Natural killer cell (primary cell): ENCODE measurements around the gene PRKN. TPM values are rescaled to one million over a fixed set of nuclear protein-coding genes. Genes with fewer than 3 reads are reported as not detected.

Experiments used
- ATAC-seq, 3 donors: fragments of 150-1000 bp in 2 of 3; fragments of 200-7000 bp in 1 of 3; cut with Tn5 transposase; 1 replicate in 1 of 3; 2 replicates in 2 of 3; pipeline ENCODE4 v1.10.0; 2021; ENCODE audit warnings: mild to moderate bottlenecking in 2 of 3, moderate library complexity in 2 of 3
- DNase-seq, 2 donors: peaks; one replicate each; pipeline versions ENCODE4 v3.0.0 to v3.0.0-alpha.2; 2013 to 2021; ENCODE audit warnings: mixed read lengths in 1 of 2
- H3K27ac ChIP-seq: one replicate; pipeline ENCODE4 v1.5.1; 2013; ENCODE audit warnings: mild to moderate bottlenecking, low read length
- H3K27me3 ChIP-seq: one replicate; pipeline ENCODE4 v1.6.1; 2013; ENCODE audit warnings: low read length; ENCODE audit not compliant: control insufficient read depth, insufficient read depth
- H3K36me3 ChIP-seq: one replicate; pipeline ENCODE4 v1.6.1; 2013; ENCODE audit warnings: low read length; ENCODE audit not compliant: control insufficient read depth, insufficient read depth
- H3K4me1 ChIP-seq: one replicate; pipeline ENCODE4 v1.6.1; 2013; ENCODE audit warnings: low read length; ENCODE audit not compliant: control insufficient read depth, insufficient read depth
- H3K4me3 ChIP-seq: one replicate; pipeline ENCODE4 v1.5.1; 2013; ENCODE audit warnings: low read length
- H3K9me3 ChIP-seq: one replicate; pipeline ENCODE4 v1.6.1; 2013; ENCODE audit warnings: low read length; ENCODE audit not compliant: control insufficient read depth, insufficient read depth
- H3K27ac Mint-ChIP-seq, 2 donors: one replicate each; pipeline ENCODE4 v1.8.0; 2022; ENCODE audit warnings: mild to moderate bottlenecking in 2 of 2, mixed read lengths in 2 of 2, moderate library complexity in 1 of 2
- H3K27me3 Mint-ChIP-seq, 2 donors: one replicate each; pipeline ENCODE4 v1.8.0; 2022; ENCODE audit warnings: low read depth in 2 of 2, mixed read lengths in 2 of 2
- H3K36me3 Mint-ChIP-seq: one replicate; pipeline ENCODE4 v1.8.0; 2022; ENCODE audit warnings: mixed read lengths
- H3K4me1 Mint-ChIP-seq, 2 donors: one replicate each; pipeline ENCODE4 v1.8.0; 2022; ENCODE audit warnings: mixed read lengths in 2 of 2
- H3K4me3 Mint-ChIP-seq: one replicate; pipeline ENCODE4 v1.8.0; 2022; ENCODE audit warnings: mild to moderate bottlenecking, moderate library complexity, mixed read lengths
- H3K9me3 Mint-ChIP-seq, 2 donors: one replicate each; pipeline ENCODE4 v1.8.0; 2022; ENCODE audit warnings: mixed read lengths in 2 of 2
- CTCF ChIP-seq: fragments of 200-600 bp; IDR thresholded peaks from one replicate; pipeline ENCODE4 v1.8.0; 2022; ENCODE audit warnings: antibody characterized with exemption
- WGBS: methylation state at CpG from one replicate; pipeline ENCODE4 v1.1.7; 2013; ENCODE audit warnings: missing lambda C conversion rate; ENCODE audit not compliant: insufficient coverage; 5-methylcytosine and 5-hydroxymethylcytosine counted together
- intact Hi-C: fragments of 100-400 bp; cut with micrococcal nuclease; formaldehyde crosslinking; loops from one replicate; pipeline ENCODE4 v1.14.2; 2022
- total RNA-seq, 4 donors: library from RNA; stranded (reverse); fragments of 120-200 nt in 1 of 4; gene quantifications; one replicate each; pipeline versions ENCODE4 v1.2.3 to v1.2.4, GENCODE V29; 2013 to 2022

PRKN gene
- total RNA-seq, 3 donors from 2014 or later (not counting 1 experiment from before 2014, with no cell fraction given) = 1.4 to 1.9 (median 1.9) TPM

GRCh38 chr6:161439093-161439492, 1288.5 kb downstream of the PRKN start:
- Histone ChIP-seq H3K36me3 (no peaks in the 10 kb centered on the region), H3K27ac (no peak overlapping the region), H3K4me1 (no peaks in the 10 kb centered on the region), H3K9me3 (no peaks in the 10 kb centered on the region), H3K4me3 (no peak overlapping the region), H3K27me3 (no peaks in the 10 kb centered on the region)
- no peak for TF ChIP-seq CTCF
- 88% methylated on average over 12 of the region's 12 CpGs for WGBS
- H3K36me3 Mint-ChIP-seq = no peaks in the 10 kb centered on the region
- no peak for DNase-seq
- H3K27me3 Mint-ChIP-seq = peaks cover 12 to 20% of the 10 kb centered on the region in 2 donors
- ATAC-seq = no peak
- no peaks in the 10 kb centered on the region for H3K9me3 Mint-ChIP-seq
- intact Hi-C loops = no loop called here
- no peak overlapping the region for H3K27ac Mint-ChIP-seq
- no peaks in the 10 kb centered on the region for H3K4me1 Mint-ChIP-seq
- no peak overlapping the region for H3K4me3 Mint-ChIP-seq

DNA sequence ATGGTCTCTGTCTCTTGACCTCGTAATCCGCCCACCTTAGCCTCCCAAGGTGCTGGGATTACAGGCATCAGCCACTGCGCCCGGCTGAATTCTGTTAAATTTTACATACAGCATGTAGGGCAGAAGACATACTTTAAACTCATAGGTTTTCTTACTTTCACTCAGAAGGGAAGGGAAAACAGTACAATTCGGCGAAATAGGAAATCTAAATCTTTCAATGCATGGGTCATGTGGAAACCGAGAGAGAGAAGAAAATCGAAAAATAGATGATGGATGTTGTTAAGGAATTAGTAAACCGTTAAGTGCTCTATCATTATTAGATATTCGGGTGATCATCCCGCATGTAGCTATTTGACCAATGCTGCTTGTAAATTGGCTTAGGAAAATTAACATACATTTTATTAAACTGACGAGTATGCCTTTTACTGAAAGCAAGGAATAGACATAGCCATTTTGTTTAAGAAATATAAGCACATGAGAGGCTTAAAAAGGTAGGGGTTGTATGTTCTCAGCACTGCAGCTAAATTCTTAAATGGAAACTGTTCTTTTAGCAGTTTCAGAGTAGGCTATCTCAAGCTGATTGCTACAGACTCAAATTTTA, 1289.0 kb downstream of the PRKN start:
- DNase-seq = no peak
- no peaks in the 10 kb centered on the region for H3K9me3 Mint-ChIP-seq
- Histone ChIP-seq H3K27ac (no peak overlapping the region), H3K4me3 (no peak overlapping the region), H3K36me3 (no peaks in the 10 kb centered on the region), H3K9me3 (no peaks in the 10 kb centered on the region), H3K4me1 (no peaks in the 10 kb centered on the region), H3K27me3 (no peaks in the 10 kb centered on the region)
- peaks cover 10 to 20% of the 10 kb centered on the region in 2 donors for H3K27me3 Mint-ChIP-seq
- no peak overlapping the region for H3K4me3 Mint-ChIP-seq
- ATAC-seq = no peak
- no peaks in the 10 kb centered on the region for H3K36me3 Mint-ChIP-seq
- WGBS = 92% methylated on average over 9 of the region's 12 CpGs
- no peaks in the 10 kb centered on the region for H3K4me1 Mint-ChIP-seq
- intact Hi-C loops = no loop called here
- TF ChIP-seq CTCF = no peak
- no peak overlapping the region for H3K27ac Mint-ChIP-seq

DNA sequence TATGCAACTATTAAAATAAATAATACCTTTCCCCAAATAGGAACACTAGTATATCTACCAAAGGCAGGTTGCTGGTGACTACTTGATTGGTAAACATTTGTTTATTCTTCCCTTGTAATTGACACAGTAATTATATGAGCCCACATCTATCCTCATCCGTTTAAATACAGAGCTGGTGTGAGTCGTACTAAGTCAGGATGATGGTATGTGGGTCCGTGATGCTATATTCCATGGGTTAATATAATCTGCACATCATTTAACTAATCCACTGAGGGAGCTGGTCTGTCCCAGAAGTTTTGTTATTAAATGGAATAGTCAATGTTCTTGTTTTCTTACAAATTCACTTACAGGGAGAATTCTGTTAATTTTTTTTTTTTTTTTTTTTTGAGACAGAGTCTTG, 1289.7 kb downstream of the PRKN start:
- TF ChIP-seq CTCF = no peak
- peaks cover 10 to 20% of the 10 kb centered on the region in 2 donors for H3K27me3 Mint-ChIP-seq
- intact Hi-C loops = no loop called here

More for the DNA sequence above, 1289.7 kb downstream of the PRKN start:
- Histone ChIP-seq H3K4me3 (no peak overlapping the region), H3K27ac (no peak overlapping the region), H3K4me1 (no peaks in the 10 kb centered on the region), H3K27me3 (no peaks in the 10 kb centered on the region), H3K9me3 (no peaks in the 10 kb centered on the region), H3K36me3 (no peaks in the 10 kb centered on the region)
- Mint-ChIP-seq H3K9me3 (no peaks in the 10 kb centered on the region), H3K27ac (no peak overlapping the region), H3K4me3 (no peak overlapping the region), H3K36me3 (no peaks in the 10 kb centered on the region), H3K4me1 (no peaks in the 10 kb centered on the region)
- ATAC-seq (no peak), DNase-seq (no peak)
- WGBS = no CpG with 5 or more reads among the region's 3 CpGs
